GM10847 (cell line): ENCODE measurements around the gene ZNF14.

Experiments used
- POLR2A ChIP-seq: IDR thresholded peaks from 2 replicates; pipeline ENCODE4 v1.6.1; 2011; ENCODE audit not compliant: insufficient read length; ENCODE audit errors: extremely low read depth

ZNF14 gene

DNA sequence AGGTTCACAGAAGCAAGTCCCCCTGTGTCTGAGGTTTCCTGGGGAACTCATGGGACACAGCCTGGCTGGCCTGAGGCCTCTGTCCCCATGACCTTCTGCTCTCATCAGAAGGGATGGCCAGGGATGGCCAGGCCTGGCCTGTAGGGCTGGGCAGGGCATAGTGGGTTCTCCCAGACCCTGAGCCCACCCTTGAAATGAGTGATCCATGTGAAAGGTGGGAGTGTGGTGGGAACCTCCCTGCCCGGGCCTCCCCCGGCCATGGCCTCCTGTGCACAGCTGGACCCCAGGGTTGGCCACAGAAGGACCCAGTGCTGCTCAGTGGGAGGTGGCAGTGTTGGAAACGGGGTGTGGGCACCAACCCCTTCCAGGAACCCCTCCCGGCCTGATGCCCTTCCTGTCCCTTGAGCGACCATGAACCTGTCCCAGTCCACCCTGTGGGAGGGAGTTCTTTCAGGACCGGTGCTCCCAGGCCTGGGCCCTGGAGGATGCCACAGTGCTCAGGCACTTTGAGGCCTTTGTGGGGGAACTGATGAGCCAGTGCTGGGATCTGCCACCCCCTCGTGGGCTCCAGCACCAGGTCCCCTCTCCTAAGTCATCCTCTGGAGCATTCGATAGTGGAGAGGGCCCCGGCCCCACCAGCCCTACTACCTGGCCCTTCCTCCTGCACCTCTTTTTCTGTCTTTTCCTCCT is 15.5 kb upstream of the ZNF14 start:
- TF ChIP-seq POLR2A = no peak

- no peak for TF ChIP-seq POLR2A
These were observed 14.7 kb upstream of the ZNF14 start for GRCh38 chr19:19747357-19748220.

DNA sequence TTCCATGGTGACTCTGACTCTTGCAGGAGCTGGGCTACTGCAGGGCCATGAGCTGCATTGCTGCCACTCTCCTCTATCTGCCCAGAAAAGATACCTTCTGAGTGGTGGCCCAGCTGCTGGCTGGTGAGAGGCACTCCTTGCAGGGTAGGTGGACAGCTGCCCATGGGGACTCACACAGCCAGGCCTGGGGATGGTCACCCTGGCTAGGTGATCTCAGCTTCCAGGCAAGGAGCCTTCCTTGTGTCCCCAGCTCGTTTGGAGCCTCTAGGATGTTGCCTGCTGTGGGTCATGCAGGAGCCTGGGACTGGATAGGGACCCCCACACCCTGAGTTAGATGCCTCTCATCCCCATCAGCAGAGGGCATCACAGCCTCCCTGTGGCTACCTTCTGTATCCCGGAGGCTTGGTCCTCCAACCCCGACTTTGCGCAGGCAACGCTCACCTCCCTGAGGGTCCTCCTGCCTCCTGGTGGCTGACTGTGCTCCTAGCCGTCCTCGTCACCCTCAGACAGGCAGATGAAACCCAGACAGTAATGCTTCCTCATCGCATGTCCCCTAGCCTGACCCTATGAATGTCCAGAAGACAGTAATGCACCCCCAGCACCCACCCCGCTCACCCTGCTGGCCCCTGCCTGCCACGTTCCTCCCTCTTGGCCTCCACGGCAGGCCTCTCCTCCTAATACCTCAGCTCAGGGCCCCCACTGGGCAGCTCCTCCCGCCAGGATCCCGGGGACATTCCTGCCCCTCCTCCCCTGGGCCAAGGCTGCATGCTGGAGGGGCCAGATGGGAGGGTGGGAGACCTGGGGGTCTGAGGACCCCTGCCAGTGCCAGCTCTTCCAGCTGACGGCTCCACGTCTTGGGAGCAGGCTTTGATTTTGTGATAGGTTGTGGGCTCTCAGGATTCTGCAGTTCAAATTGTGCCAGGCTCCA is 13.6 kb upstream of the ZNF14 start:
- TF ChIP-seq POLR2A = no peak

GRCh38 chr19:19745496-19746285 is 12.8 kb upstream of the ZNF14 start:
- no peak for TF ChIP-seq POLR2A

- no peak for TF ChIP-seq POLR2A
These were observed 11.7 kb upstream of the ZNF14 start for GRCh38 chr19:19744641-19745040.

GRCh38 chr19:19743176-19743575 is 10.3 kb upstream of the ZNF14 start:
- no peak for TF ChIP-seq POLR2A

DNA sequence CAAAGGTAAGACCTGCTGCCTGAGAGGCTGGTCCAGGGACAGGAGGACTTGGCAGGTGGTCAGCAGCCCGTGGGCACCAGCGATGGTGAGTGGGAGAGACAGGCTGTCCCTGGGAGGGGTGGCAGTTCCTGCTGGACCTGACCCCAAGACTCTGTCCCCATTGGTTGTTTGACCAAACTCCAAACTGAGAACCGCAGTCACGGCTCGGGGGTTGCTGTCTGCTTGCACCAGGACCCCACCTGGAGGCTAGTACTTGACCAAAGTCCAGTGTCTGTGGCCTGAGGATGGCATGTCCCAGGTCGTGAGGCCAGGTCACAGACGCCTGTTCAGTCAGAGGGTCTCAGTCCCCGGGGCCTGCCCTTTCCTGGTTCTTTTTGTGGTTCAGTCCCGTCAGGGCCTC is 9.9 kb upstream of the ZNF14 start:
- TF ChIP-seq POLR2A = no peak

GRCh38 chr19:19741184-19741583 is 8.3 kb upstream of the ZNF14 start:
- no peak for TF ChIP-seq POLR2A

DNA sequence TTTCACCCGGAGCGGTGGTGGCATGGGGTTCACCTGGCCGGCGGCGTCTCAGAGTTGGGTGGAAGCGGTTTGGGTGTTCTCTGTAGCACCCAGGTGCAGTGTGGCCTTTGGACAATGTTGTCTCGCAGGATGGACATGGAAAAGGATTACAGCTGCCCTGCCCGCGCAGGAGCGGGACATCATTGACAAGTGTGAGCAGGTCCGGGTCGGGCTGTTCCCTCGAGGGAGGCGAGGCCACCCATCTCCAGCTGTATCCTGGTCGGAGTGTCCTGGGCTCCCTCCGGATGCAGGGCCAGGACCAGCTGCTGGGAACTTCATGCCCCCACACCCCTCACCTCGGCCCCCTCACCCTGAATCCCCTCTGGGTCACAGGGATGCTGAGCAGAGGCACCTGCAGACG is 7.8 kb upstream of the ZNF14 start:
- TF ChIP-seq POLR2A = no peak

DNA sequence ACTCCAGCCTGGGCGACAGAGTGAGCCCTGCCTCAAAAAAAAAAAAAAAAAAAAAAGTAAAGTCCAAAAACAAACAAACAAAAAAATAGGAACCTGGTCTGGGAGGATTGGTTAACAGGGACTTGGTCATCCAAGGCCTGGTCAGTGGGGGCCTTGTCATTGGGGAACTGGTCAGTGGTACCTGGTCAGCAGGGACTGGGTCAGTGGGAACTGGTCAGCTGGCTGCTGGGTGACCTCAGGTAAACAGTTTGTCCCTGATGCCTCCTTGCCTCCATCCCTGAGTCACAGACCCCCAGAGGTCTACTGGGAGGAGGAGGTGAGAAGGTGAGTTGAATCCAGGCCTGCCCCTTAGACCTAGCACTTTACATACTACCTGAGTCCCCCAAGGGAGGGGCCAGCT is 5.7 kb upstream of the ZNF14 start:
- no peak for TF ChIP-seq POLR2A

GRCh38 chr19:19737559-19738332 is 4.8 kb upstream of the ZNF14 start:
- no peak for TF ChIP-seq POLR2A

GRCh38 chr19:19721896-19722295 is 11.0 kb downstream of the ZNF14 start:
- no peak for TF ChIP-seq POLR2A

- TF ChIP-seq POLR2A = no peak
These were observed 13.1 kb downstream of the ZNF14 start for GRCh38 chr19:19719798-19720197.

DNA sequence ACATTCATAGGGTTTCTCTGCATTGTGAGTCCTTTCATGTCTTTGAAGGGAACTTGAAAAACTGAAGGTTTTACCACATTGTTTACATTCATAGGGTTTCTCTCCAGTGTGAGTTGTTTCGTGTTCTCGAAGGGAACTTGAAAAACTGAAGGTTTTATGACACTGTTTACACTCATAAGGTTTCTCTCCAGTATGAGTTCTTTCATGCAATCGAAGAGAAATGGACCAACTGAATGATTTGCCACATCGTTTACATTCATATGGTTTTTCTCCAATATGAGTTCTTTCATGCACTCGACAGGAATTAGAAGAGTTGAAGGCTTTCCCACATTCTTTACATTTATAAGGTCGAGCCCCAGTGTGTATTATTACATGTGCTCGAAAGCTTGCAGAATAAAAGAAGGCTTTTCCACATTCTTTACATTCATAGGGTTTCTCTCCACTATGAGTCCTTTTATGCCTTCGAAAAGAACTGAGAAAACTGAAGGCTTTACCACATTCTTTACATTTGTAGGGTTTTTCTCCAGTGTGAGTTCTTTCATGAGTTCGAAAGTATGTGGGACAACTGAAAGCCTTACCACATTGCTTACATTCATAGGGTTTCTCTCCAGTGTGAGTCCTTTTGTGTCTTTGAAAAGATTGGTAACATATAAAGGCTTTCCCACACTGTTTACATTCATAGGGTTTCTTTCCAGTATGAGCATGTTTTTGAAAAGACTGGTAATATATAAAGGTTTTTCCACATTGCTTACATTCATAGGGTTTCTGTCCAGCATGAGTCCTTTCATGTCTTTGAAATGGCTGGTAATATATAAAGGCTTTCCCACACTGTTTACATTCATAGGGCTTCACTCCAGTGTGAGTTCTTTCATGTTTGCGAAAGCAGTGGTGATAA is 20.7 kb downstream of the ZNF14 start:
- TF ChIP-seq POLR2A = no peak
